Mucosa of gallbladder (tissue), 1 donor: ENCODE results near the gene TYK2. TPM values are rescaled to one million over a fixed set of nuclear protein-coding genes. Genes with fewer than 3 reads are reported as not detected.
A peak's percentile ranks its signal among the peaks of the same experiment; 100 is the strongest.
"Not testable (repeated sequence)": the region's sequence is repeated elsewhere in the genome, so short reads cannot be mapped to it uniquely, and the experiment has no call there.

Source experiments
- DNase-seq: peaks from one replicate; pipeline ENCODE4 v3.0.0-alpha.2; 2020; ENCODE audit warnings: low spot score
- total RNA-seq: library from RNA; stranded (reverse); gene quantifications from one replicate; pipeline ENCODE4 v1.2.1, GENCODE V29; 2021
- donor health status: DM: no; HTN: no; CAD: no.

TYK2 gene
- total RNA-seq, result 142 TPM

GRCh38 chr19:10380313-10381102 is at the start of gene TYK2:
Gene TYK2 (minus strand): TSS chr19:10380572. CDS start chr19:10378406, 2,166 bp downstream.
- DNase-seq, result peak; percentile 98

- DNase-seq, result no peak
These were observed 48.6 kb upstream of the TYK2 start for GRCh38 chr19:10428996-10429381.

- DNase-seq, result no peak
These were observed 46.8 kb upstream of the TYK2 start for GRCh38 chr19:10427169-10427568.

- DNase-seq, result peak; percentile 76
These were observed 43.8 kb upstream of the TYK2 start for GRCh38 chr19:10424011-10424637.

GRCh38 chr19:10422846-10423245 is 42.5 kb upstream of the TYK2 start:
- no peak for DNase-seq

GRCh38 chr19:10422046-10422461 is 41.7 kb upstream of the TYK2 start:
- DNase-seq, result no peak

- DNase-seq, result no peak
These were observed 41.1 kb upstream of the TYK2 start for GRCh38 chr19:10421240-10422045.

- DNase-seq, result no peak
These were observed 40.3 kb upstream of the TYK2 start, which contains the start of gene PDE4A for GRCh38 chr19:10420444-10421239. Gene PDE4A (plus strand): TSS chr19:10420538. CDS start chr19:10420765, 227 bp downstream.

- DNase-seq, result no peak
These were observed 39.5 kb upstream of the TYK2 start for GRCh38 chr19:10419646-10420443.

GRCh38 chr19:10419200-10419645 is 38.9 kb upstream of the TYK2 start:
- DNase-seq, result no peak

GRCh38 chr19:10418485-10419199 is 38.3 kb upstream of the TYK2 start:
- no peak for DNase-seq

GRCh38 chr19:10418235-10418484 is 37.8 kb upstream of the TYK2 start:
- no peak for DNase-seq

- DNase-seq, result no peak
These were observed 37.3 kb upstream of the TYK2 start for GRCh38 chr19:10417541-10418234.

GRCh38 chr19:10416380-10417257 is 36.2 kb upstream of the TYK2 start:
- DNase-seq, result peak; percentile 86

- no peak for DNase-seq
These were observed 35.7 kb upstream of the TYK2 start for GRCh38 chr19:10416083-10416379.

GRCh38 chr19:10412257-10412977 is 32.0 kb upstream of the TYK2 start:
- DNase-seq, result no peak

GRCh38 chr19:10411224-10411623 is 30.9 kb upstream of the TYK2 start:
- not testable (repeated sequence) for DNase-seq
